Activated CD8-positive, alpha-beta memory T cell treated with anti-CD3 and anti-CD28 coated beads, Interleukin-2, amount 50 U/mL, for 1 hour (primary cell): ENCODE data around the gene TTC39B.

Source experiments
- DNase-seq: peaks from one replicate; pipeline ENCODE4 v3.0.0-alpha.2; 2020; ENCODE audit errors: extremely low read depth

TTC39B gene

GRCh38 chr9:15176836-15177235 lies 130.2 kb downstream of the TTC39B start:
- no peak for DNase-seq

GRCh38 chr9:15163931-15164330 lies 143.1 kb downstream of the TTC39B start:
- no peak for DNase-seq

GRCh38 chr9:15161753-15162152 lies 145.3 kb downstream of the TTC39B start:
- DNase-seq = no peak

GRCh38 chr9:15160673-15161072 lies 146.3 kb downstream of the TTC39B start:
- DNase-seq = no peak

- DNase-seq = no peak
These were observed 149.0 kb downstream of the TTC39B start for GRCh38 chr9:15158064-15158463.

GRCh38 chr9:15157381-15157780 lies 149.6 kb downstream of the TTC39B start:
- no peak for DNase-seq

GRCh38 chr9:15156241-15156640 lies 150.8 kb downstream of the TTC39B start:
- DNase-seq = no peak

- DNase-seq = no peak
These were observed 151.2 kb downstream of the TTC39B start for GRCh38 chr9:15155826-15156225.

GRCh38 chr9:15155323-15155722 lies 151.7 kb downstream of the TTC39B start:
- no peak for DNase-seq

- DNase-seq = no peak
These were observed 152.3 kb downstream of the TTC39B start for GRCh38 chr9:15154677-15155076.

- no peak for DNase-seq
These were observed 153.1 kb downstream of the TTC39B start for GRCh38 chr9:15153961-15154360.

GRCh38 chr9:15150939-15151338 lies 156.1 kb downstream of the TTC39B start:
- DNase-seq = no peak

GRCh38 chr9:15149450-15149849 lies 157.6 kb downstream of the TTC39B start:
- no peak for DNase-seq

GRCh38 chr9:15146268-15146700 lies 160.7 kb downstream of the TTC39B start:
- no peak for DNase-seq

- DNase-seq = no peak
These were observed 162.4 kb downstream of the TTC39B start for GRCh38 chr9:15144622-15145061.

- no peak for DNase-seq
These were observed 164.0 kb downstream of the TTC39B start for GRCh38 chr9:15142878-15143534.

- no peak for DNase-seq
These were observed 167.0 kb downstream of the TTC39B start for GRCh38 chr9:15140051-15140450.

- DNase-seq = no peak
These were observed 167.5 kb downstream of the TTC39B start for GRCh38 chr9:15139469-15139868.

GRCh38 chr9:15138357-15138686 lies 168.7 kb downstream of the TTC39B start:
- no peak for DNase-seq

- no peak for DNase-seq
These were observed 169.2 kb downstream of the TTC39B start for GRCh38 chr9:15137658-15138356.

- no peak for DNase-seq
These were observed 169.9 kb downstream of the TTC39B start for GRCh38 chr9:15137089-15137488.

- no peak for DNase-seq
These were observed 170.4 kb downstream of the TTC39B start for GRCh38 chr9:15136646-15137045.

GRCh38 chr9:15135164-15135792 lies 171.7 kb downstream of the TTC39B start:
- DNase-seq = peak; percentile 2
